ENCODE data around the gene DUOX2.
"Not testable (repeated sequence)": the region's sequence is repeated elsewhere in the genome, so short reads cannot be mapped to it uniquely, and the experiment has no call there.

The DUOX2 gene

GRCh38 chr15:45118131-45118588 is 4.2 kb upstream of the DUOX2 start:
- peak; percentile 85 to 90 for DNase-seq

- DNase-seq, result no peak
These were observed 3.5 kb upstream of the DUOX2 start for GRCh38 chr15:45117308-45118130.

GRCh38 chr15:45116482-45117307 is 2.7 kb upstream of the DUOX2 start:
- no peak for DNase-seq

- no peak for DNase-seq
These were observed 2.1 kb upstream of the DUOX2 start for GRCh38 chr15:45116006-45116481.

- DNase-seq, result no peak
These were observed 1.4 kb upstream of the DUOX2 start for GRCh38 chr15:45115312-45115820.

GRCh38 chr15:45114751-45115085 is 746 bp upstream of the DUOX2 start:
- no peak for DNase-seq

- no peak for DNase-seq
These were observed 487 bp downstream of the DUOX2 start for GRCh38 chr15:45113380-45113990.

GRCh38 chr15:45112591-45113379 is 1.2 kb downstream of the DUOX2 start:
- DNase-seq, result no peak

GRCh38 chr15:45112143-45112590 is 1.8 kb downstream of the DUOX2 start:
- DNase-seq, result peak in 1 of 2 experiments; percentile 13

- no peak for DNase-seq
These were observed 2.4 kb downstream of the DUOX2 start for GRCh38 chr15:45111390-45112142.

GRCh38 chr15:45110256-45110820 is 3.6 kb downstream of the DUOX2 start:
- no peak for DNase-seq

GRCh38 chr15:45107941-45108630 is 5.9 kb downstream of the DUOX2 start:
- DNase-seq, result no peak

GRCh38 chr15:45106002-45106790 is 7.8 kb downstream of the DUOX2 start:
- no peak for DNase-seq

GRCh38 chr15:45105586-45105985 is 8.4 kb downstream of the DUOX2 start:
- no peak for DNase-seq

GRCh38 chr15:45104170-45104569 is 9.8 kb downstream of the DUOX2 start:
- DNase-seq, result not testable (repeated sequence)

GRCh38 chr15:45102226-45102625 is 11.7 kb downstream of the DUOX2 start:
- DNase-seq, result no peak

- no peak for DNase-seq
These were observed 12.2 kb downstream of the DUOX2 start for GRCh38 chr15:45101749-45102148.

- DNase-seq, result no peak
These were observed 12.9 kb downstream of the DUOX2 start for GRCh38 chr15:45100884-45101625.
